Loucy (cell line): Measurements from ENCODE around the gene MSANTD1.

ENCODE experiments used
- CTCF ChIP-seq: fragments of 200-600 bp; sonication (generic); conservative IDR thresholded peaks from 2 replicates; pipeline ENCODE4 v1.5.1; 2014; ENCODE audit warnings: mild to moderate bottlenecking, antibody characterized with exemption, low read length
- EZH2phosphoT487 ChIP-seq: fragments of 200-600 bp; IDR thresholded peaks from 2 replicates; pipeline ENCODE4 v1.6.1; 2018; ENCODE audit warnings: antibody characterized with exemption, mild to moderate bottlenecking, moderate library complexity, borderline replicate concordance

GRCh38 chr4:3229328-3229727 is 19.6 kb upstream of the MSANTD1 start:
- TF ChIP-seq CTCF (no peak), EZH2phosphoT487 (no peak)
